Prostate gland (tissue), 2 donors: ENCODE data around the gene LCOR. TPM values are rescaled to one million over a fixed set of nuclear protein-coding genes. Genes with fewer than 3 reads are reported as not detected.

Source experiments
- DNase-seq: peaks from one replicate; pipeline ENCODE4 v3.0.0-alpha.2; 2019; ENCODE audit warnings: low spot score
- H3K27ac ChIP-seq, 2 donors: fragments of 200-600 bp; sonication (generic); 2 replicates each; pipeline ENCODE4 v1.5.1; 2017 to 2019
- H3K27me3 ChIP-seq: fragments of 200-600 bp; sonication (generic); replicated peaks from 2 replicates; pipeline ENCODE4 v1.5.1; 2019; ENCODE audit not compliant: insufficient read depth
- H3K36me3 ChIP-seq, 2 donors: fragments of 200-600 bp; sonication (generic); 1 replicate in 1 of 2; 2 replicates in 1 of 2; pipeline versions ENCODE4 v1.5.1 to v1.8.1; 2017 to 2019
- H3K4me1 ChIP-seq: fragments of 200-600 bp; sonication (generic); replicated peaks from 2 replicates; pipeline ENCODE4 v1.5.1; 2019
- H3K4me3 ChIP-seq, 2 donors: fragments of 200-600 bp; sonication (generic); 2 replicates each; pipeline ENCODE4 v1.5.1; 2017 to 2019
- H3K9me3 ChIP-seq: fragments of 200-600 bp; sonication (generic); 2 replicates; pipeline ENCODE4 v1.5.1; 2017
- POLR2A ChIP-seq: fragments of 450-650 bp; IDR thresholded peaks from one replicate; pipeline ENCODE4 v1.6.1; 2016; ENCODE audit warnings: antibody characterized with exemption, mild to moderate bottlenecking
- POLR2AphosphoS5 ChIP-seq: sonication (generic); formaldehyde crosslinking; IDR thresholded peaks from one replicate; pipeline ENCODE4 v1.6.1; 2017; ENCODE audit warnings: antibody characterized with exemption
- WGBS: methylation state at CpG from one replicate; pipeline ENCODE4 v1.1.5; 2018; 5-methylcytosine and 5-hydroxymethylcytosine counted together
- intact Hi-C: fragments of 100-400 bp; cut with DNase I; formaldehyde crosslinking; loops from one replicate; pipeline ENCODE4 v1.14.2; 2022
- total RNA-seq, 2 donors: library from RNA; depleted of rRNA; stranded (reverse); fragments of >200 nt; gene quantifications; one replicate each; pipeline ENCODE4 v1.1.0, GENCODE V29; 2016
- TF ChIP-seq, protein P1 (sequence below), 4 experiments: fragments of 200-600 bp in 2 of 4; fragments of 450-650 bp in 2 of 4; sonication (generic) in 2 of 4; IDR thresholded peaks; 1 replicate in 3 of 4; 2 replicates in 1 of 4; pipeline ENCODE4 v1.5.1; 2016 to 2019; ENCODE audit warnings: antibody characterized with exemption in 4 of 4, mild to moderate bottlenecking in 2 of 4, moderate library complexity in 2 of 4

The LCOR gene
- total RNA-seq, 2 donors from 2014 or later: 32.8 to 40.0 TPM

DNA sequence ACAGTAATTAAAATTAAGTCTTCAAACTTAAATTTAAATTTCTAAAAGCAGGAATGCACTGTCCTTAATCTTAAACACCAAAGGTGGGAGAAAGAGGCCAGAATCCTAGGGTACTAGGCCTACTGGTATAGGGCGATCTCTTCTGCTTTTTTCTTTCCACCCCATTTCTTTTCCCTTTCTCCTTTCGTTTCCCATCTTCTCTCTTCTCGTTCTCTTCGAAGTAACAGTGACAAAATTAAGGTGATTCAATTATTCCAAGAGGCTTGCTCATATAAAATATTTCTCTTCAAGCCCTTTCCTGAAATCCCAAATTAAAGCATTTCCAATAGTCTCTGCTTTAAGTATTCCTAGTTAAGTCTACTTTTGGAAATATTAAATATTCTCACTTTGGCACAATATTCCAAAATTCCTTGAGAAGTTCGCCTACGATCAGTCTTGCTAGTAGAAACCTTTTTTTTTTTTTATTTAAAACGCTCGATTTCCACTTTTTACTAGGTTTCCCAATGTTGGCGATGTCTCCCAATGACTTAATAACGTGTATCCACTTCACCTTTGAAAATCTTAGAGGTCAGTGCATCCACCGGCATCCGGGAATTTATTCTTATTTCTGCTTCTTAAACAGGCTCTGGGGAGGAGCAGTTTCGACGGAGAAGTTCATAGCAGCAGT lies 765 bp upstream of the LCOR start:
- H3K36me3 ChIP-seq: no peaks in the 10 kb centered on the region
- no peaks in the 10 kb centered on the region for H3K4me1 ChIP-seq
- TF ChIP-seq POLR2AphosphoS5: no peak
- no peak for TF ChIP-seq POLR2A
- TF ChIP-seq, protein P1, sequence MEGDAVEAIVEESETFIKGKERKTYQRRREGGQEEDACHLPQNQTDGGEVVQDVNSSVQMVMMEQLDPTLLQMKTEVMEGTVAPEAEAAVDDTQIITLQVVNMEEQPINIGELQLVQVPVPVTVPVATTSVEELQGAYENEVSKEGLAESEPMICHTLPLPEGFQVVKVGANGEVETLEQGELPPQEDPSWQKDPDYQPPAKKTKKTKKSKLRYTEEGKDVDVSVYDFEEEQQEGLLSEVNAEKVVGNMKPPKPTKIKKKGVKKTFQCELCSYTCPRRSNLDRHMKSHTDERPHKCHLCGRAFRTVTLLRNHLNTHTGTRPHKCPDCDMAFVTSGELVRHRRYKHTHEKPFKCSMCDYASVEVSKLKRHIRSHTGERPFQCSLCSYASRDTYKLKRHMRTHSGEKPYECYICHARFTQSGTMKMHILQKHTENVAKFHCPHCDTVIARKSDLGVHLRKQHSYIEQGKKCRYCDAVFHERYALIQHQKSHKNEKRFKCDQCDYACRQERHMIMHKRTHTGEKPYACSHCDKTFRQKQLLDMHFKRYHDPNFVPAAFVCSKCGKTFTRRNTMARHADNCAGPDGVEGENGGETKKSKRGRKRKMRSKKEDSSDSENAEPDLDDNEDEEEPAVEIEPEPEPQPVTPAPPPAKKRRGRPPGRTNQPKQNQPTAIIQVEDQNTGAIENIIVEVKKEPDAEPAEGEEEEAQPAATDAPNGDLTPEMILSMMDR (IDR thresholded peaks at IDR 0.05): no peak
- H3K27ac ChIP-seq: peak overlapping the region; percentile 95 to 96
- H3K27me3 ChIP-seq: no peaks in the 10 kb centered on the region
- intact Hi-C loops: loop anchor here (5.0 kb wide), 1 partner anchor 434 kb away; no protein-coding TSS in a partner anchor
- H3K9me3 ChIP-seq: no peaks in the 10 kb centered on the region
- WGBS: 25% methylated on average over 14 of the region's 14 CpGs
- H3K4me3 ChIP-seq: peak overlapping the region; percentile 85 to 97
- DNase-seq: no peak

DNA sequence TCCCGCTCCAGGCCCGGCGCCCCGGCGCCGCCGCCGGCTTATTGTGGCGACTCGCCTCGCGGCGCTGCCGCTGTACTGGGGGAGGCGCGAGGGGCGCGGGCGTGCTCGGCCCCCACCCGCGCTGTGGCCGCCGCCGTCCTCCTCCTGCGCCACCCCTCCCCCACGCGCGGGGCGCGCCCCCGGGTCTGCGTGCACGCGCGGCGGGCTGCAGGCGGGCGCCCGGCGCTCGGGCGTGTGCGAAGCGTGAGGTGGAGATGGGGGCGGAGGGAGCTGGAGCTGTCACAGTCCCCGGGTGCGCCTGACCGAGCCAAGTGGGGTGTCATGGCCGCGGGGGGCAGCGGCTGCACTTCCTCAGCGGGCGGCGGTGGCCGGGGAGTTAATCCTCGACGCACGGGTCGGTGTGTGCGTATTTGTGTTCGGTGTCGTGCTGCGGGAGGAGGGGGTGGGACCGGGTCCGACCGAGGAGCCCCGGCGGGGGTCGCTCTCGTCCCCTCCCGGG lies 672 bp downstream of the LCOR start:
- peak; percentile 78 for DNase-seq
- intact Hi-C loops: loop anchor here (2.0 to 5.0 kb wide), 2 partner anchors 192 to 435 kb away; no protein-coding TSS in a partner anchor
- H3K36me3 ChIP-seq: no peaks in the 10 kb centered on the region
- H3K9me3 ChIP-seq: no peaks in the 10 kb centered on the region
- H3K4me3 ChIP-seq: peak overlapping the region; percentile 85 to 97
- peak; percentile 61 for TF ChIP-seq POLR2A
- TF ChIP-seq, protein P1 (IDR thresholded peaks at IDR 0.05): no peak
- 0% methylated on average over 31 of the region's 72 CpGs for WGBS
- peak overlapping the region; percentile 95 to 96 for H3K27ac ChIP-seq
- no peaks in the 10 kb centered on the region for H3K27me3 ChIP-seq
- H3K4me1 ChIP-seq: no peaks in the 10 kb centered on the region

DNA sequence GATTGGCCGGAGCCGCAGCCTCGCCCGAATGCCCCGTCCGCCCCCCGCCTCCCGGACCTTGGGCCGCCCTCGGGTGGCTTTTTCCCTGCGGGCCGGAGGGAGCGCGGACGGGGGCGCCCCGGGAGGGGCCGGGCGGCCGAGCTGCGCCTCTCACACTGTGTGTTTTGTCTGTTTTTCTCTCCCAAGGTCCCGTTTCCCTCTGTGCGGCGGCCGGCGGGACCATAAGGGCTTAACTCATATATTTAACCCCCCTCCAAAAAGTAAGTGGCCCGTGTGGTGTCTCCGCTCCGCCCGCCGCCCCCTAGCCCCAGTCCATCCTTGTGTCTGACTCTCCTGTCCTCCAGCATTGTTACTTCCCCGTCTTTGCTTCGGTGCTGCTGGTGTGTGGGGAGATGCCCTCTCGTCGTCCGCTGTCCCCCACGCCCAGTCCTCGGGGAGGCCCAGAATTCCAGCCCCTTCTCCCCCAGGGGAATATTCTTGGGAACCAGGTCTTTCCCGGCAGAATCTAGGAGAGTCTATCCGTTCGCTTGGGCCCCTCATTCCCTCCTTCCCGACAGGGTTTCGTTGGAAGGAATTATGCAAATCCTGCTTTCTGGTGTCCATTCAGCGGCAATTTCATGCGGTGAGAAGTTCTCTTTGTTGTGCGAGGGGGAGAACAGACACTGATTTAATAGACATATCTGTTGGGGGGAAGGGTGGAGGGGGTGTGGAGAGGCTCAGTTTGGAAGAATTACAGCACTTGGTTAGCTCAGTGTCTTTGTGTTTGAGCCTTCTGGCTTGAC lies 1.3 kb downstream of the LCOR start:
- peak; percentile 11 for DNase-seq
- TF ChIP-seq POLR2AphosphoS5 (no peak), POLR2A (no peak)
- TF ChIP-seq, protein P1 (IDR thresholded peaks at IDR 0.05): no peak
- no peaks in the 10 kb centered on the region for H3K27me3 ChIP-seq
- H3K4me3 ChIP-seq: peak overlapping the region; percentile 85 to 97
- intact Hi-C loops: loop anchor here (2.0 to 5.0 kb wide), 2 partner anchors 191 to 436 kb away; no protein-coding TSS in a partner anchor
- under 1% methylated on average over 46 of the region's 46 CpGs for WGBS
- no peaks in the 10 kb centered on the region for H3K36me3 ChIP-seq
- peak overlapping the region; percentile 95 to 96 for H3K27ac ChIP-seq
- H3K4me1 ChIP-seq: no peaks in the 10 kb centered on the region
- no peaks in the 10 kb centered on the region for H3K9me3 ChIP-seq

DNA sequence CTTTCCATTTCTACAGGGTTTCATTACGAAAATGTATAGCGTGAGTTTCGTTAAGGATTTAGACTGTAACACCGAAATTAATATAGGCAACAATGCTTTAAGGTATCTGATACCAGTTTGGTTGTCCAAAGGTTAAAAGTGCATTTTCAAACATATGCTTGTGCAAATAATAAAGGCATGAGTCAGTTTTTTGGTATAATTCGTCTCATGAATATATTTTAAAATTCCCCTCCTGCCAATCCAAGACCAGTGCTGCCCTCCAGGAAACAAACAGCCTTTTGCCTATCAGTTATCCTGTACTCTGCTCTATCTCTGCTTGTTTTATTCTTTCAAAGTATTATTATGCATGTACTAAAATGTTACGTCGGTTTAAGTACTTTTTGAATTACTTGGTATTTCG lies 2.0 kb downstream of the LCOR start:
- Histone ChIP-seq H3K4me3 (peak overlapping the region; percentile 85 to 97), H3K9me3 (no peaks in the 10 kb centered on the region), H3K36me3 (no peaks in the 10 kb centered on the region), H3K4me1 (no peaks in the 10 kb centered on the region), H3K27me3 (no peaks in the 10 kb centered on the region), H3K27ac (peak overlapping the region; percentile 95 to 96)
- WGBS: 54% methylated on average over 8 of the region's 8 CpGs
- intact Hi-C loops: loop anchor here (5.0 kb wide), 1 partner anchor 437 kb away; no protein-coding TSS in a partner anchor
- TF ChIP-seq, protein P1 (IDR thresholded peaks at IDR 0.05): no peak
- no peak for TF ChIP-seq POLR2A
- TF ChIP-seq POLR2AphosphoS5: no peak
- no peak for DNase-seq
